Coronary artery (tissue), 2 donors: ENCODE results near the gene BLTP3B.

Source experiments
- DNase-seq: peaks from one replicate; pipeline ENCODE4 v3.0.0-alpha.2; 2017; ENCODE audit warnings: low spot score
- H3K27ac ChIP-seq, 2 donors: fragments of 200-600 bp; sonication (generic); one replicate each; pipeline ENCODE4 v1.5.1; 2016 to 2019
- H3K4me3 ChIP-seq: fragments of 200-600 bp; sonication (generic); 2 replicates; pipeline ENCODE4 v1.5.1; 2016; ENCODE audit warnings: mild to moderate bottlenecking, moderate library complexity
- TF ChIP-seq, protein P1 (sequence below): fragments of 200-600 bp; sonication (generic); IDR thresholded peaks from one replicate; pipeline ENCODE4 v1.5.1; 2019; ENCODE audit warnings: antibody characterized with exemption

Gene BLTP3B

DNA sequence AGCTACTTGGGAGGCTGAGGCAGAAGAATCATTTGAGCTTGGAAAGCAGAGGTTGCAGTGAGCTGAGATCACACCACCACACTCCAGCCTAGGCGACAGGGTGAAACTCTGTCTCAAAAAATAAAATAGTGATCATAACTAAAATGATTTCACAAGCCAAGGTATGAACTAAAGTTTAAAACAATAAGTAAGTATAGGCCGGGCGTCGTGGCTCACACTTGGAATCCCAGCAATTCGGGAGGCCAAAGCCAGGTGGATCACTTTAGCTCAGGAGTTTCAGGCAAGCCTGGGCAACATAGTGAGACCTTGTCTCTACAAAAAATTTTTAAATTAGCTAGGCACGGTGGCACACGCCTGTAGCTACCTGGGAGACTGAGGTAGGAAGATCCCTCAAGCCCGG lies 27.4 kb downstream of the BLTP3B start:
- DNase-seq, result no peak
- Histone ChIP-seq H3K27ac (no peak overlapping the region), H3K4me3 (no peak overlapping the region)
- TF ChIP-seq, protein P1, sequence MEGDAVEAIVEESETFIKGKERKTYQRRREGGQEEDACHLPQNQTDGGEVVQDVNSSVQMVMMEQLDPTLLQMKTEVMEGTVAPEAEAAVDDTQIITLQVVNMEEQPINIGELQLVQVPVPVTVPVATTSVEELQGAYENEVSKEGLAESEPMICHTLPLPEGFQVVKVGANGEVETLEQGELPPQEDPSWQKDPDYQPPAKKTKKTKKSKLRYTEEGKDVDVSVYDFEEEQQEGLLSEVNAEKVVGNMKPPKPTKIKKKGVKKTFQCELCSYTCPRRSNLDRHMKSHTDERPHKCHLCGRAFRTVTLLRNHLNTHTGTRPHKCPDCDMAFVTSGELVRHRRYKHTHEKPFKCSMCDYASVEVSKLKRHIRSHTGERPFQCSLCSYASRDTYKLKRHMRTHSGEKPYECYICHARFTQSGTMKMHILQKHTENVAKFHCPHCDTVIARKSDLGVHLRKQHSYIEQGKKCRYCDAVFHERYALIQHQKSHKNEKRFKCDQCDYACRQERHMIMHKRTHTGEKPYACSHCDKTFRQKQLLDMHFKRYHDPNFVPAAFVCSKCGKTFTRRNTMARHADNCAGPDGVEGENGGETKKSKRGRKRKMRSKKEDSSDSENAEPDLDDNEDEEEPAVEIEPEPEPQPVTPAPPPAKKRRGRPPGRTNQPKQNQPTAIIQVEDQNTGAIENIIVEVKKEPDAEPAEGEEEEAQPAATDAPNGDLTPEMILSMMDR, result no peak

DNA sequence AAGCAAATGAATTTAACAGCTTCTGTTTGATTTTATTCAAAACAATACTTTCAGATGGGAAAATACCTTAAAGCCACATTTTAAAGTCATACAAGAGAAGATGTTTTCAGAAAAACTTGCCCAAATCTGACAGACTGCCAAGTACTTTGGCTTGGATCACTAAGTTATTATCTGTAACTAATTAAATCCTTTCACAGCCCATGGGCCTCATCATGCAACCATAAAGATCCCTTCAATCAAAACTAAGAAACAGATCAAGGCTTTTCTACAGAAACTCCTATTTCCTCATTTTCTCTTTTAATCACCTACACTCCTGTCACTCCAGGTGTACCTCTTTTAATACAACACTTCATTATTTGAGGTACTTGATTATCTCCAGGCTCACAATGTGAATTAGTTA lies 28.1 kb downstream of the BLTP3B start:
- no peak for DNase-seq
- TF ChIP-seq, protein P1, result no peak
- Histone ChIP-seq H3K4me3 (no peak overlapping the region), H3K27ac (no peak overlapping the region)

GRCh38 chr12:100110276-100110675 lies 32.4 kb downstream of the BLTP3B start:
- H3K4me3 ChIP-seq, result no peak overlapping the region
- H3K27ac ChIP-seq, result no peak overlapping the region
- TF ChIP-seq, protein P1, result no peak
- DNase-seq, result no peak

DNA sequence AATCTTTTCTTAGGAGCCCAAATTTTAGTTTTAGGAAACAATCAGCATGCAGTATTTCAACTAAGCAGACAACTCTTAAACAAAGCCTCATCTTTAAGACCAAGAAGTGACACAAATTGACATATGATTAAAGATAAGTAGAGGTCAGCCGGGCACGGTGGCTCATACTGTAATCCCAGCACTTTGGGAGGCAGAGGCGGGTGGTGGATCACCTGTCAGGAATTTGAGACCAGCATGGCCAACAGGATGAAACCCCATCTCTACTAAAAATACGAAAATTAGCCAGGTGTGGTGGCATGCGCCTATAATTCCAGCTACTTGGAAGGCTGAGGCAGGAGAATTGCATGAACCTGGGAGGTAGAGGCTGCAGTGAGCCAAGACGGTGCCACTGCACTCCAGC lies 35.8 kb downstream of the BLTP3B start:
- no peak overlapping the region for H3K27ac ChIP-seq
- TF ChIP-seq, protein P1, result no peak
- no peak overlapping the region for H3K4me3 ChIP-seq
- no peak for DNase-seq

- H3K27ac ChIP-seq, result no peak overlapping the region
- no peak overlapping the region for H3K4me3 ChIP-seq
- DNase-seq, result no peak
- TF ChIP-seq, protein P1, result no peak
These were observed 37.0 kb downstream of the BLTP3B start for GRCh38 chr12:100105661-100106060.

DNA sequence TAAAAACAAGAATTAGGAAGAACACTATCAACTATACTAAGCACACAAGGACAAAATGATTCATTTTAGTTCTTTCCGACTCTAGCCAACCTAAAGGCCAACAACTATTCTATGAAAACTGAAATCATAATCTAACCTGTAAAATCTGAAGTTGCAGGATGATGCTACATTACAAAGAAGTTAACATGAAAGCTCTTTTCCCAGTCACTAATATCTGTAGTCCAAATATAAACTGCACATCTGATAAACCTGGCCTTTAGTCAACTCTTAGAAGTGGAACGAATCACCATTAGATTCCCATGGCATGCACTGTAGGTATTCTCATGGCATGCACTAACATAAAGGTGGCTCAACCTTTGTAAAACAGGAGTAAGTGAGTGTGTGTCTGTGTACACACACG lies 41.7 kb downstream of the BLTP3B start:
- Histone ChIP-seq H3K4me3 (no peak overlapping the region), H3K27ac (no peak overlapping the region)
- TF ChIP-seq, protein P1, result no peak
- DNase-seq, result no peak
